ENCODE measurements around the gene KRTAP12-4.

GRCh38 chr21:44653656-44654575 is 543 bp downstream of the KRTAP12-4 start:
- TF ChIP-seq GABPA (IDR thresholded peaks at IDR 0.05; ENCODE audit: low read depth): no peak
- no peak for TF ChIP-seq CTCF (IDR thresholded peaks at IDR 0.05; ENCODE audit: insufficient read depth, low read length)
- no peak for TF ChIP-seq POLR2AphosphoS5 (IDR thresholded peaks at IDR 0.05; ENCODE audit: low read depth)

Data from HL-60 (cell line).